GM12878 (cell line): ENCODE data around the gene SLC35F3. TPM values are rescaled to one million over a fixed set of nuclear protein-coding genes. Genes with fewer than 3 reads are reported as not detected.

Source experiments
- ATAC-seq: fragments of 200-7000 bp; cut with Tn5 transposase; 3 replicates; pipeline ENCODE4 v1.9.1; 2020; ENCODE audit warnings: mild to moderate bottlenecking, moderate library complexity
- BruUV-seq: library from RNA; stranded (reverse); fragments of 400-500 nt; replicated peaks from 2 replicates; lab custom pipeline; 2021; lab: Mats Ljungman, UMichigan
- CTCF ChIA-PET: fragments of 300-600 bp; sonication (Branson Sonifier 250); formaldehyde crosslinking; extraction: SDS; loops from one replicate; lab custom pipeline; 2021; ENCODE audit warnings: inconsistent platforms; lab: Yijun Ruan, JAX
- POLR2A ChIA-PET: fragments of 350-600 bp; formaldehyde crosslinking; extraction: SDS; loops from one replicate; lab custom pipeline; 2021; ENCODE audit warnings: inconsistent platforms; lab: Charles Lee
- RAD21 ChIA-PET: fragments of 300-600 bp; sonication (Branson Sonifier 250); formaldehyde crosslinking; loops from one replicate; lab custom pipeline; 2023; ENCODE audit warnings: antibody characterized with exemption; ENCODE audit not compliant: unreplicated experiment; lab: Charles Lee
- SMC1A ChIA-PET: fragments of 300-600 bp; sonication (Branson Sonifier 250); formaldehyde crosslinking; loops from one replicate; lab custom pipeline; 2023; ENCODE audit not compliant: unreplicated experiment, uncharacterized antibody; lab: Charles Lee
- DNase-seq: peaks from one replicate; pipeline ENCODE4 v3.0.0-alpha.2; 2011; ENCODE audit warnings: low read depth, low spot score
- FAIRE-seq: peaks from 3 replicates; lab custom pipeline; 2011; peaks lifted over from hg19 to GRCh38; lab: Jason Lieb, UNC
- H2AFZ ChIP-seq: 2 replicates; pipeline ENCODE4 v1.6.0; 2011; ENCODE audit warnings: low read depth, low read length, control low read depth; ENCODE audit not compliant: control insufficient read depth
- H3K27ac ChIP-seq: 2 replicates; pipeline ENCODE4 v1.5.1; 2011; ENCODE audit warnings: control low read depth; ENCODE audit not compliant: control insufficient read depth, insufficient read depth
- H3K27me3 ChIP-seq, 2 experiments: replicated peaks in 1 of 2; 2 replicates each; pipeline versions ENCODE4 v1.6.0 to v1.6.1; 2011; ENCODE audit warnings: low read length in 1 of 2; ENCODE audit not compliant: control insufficient read depth in 2 of 2, insufficient read depth in 2 of 2
- H3K36me3 ChIP-seq, 2 experiments: 2 replicates each; pipeline ENCODE4 v1.5.1; 2011; ENCODE audit warnings: low read length in 1 of 2; ENCODE audit not compliant: control insufficient read depth in 2 of 2, insufficient read depth in 2 of 2
- H3K4me1 ChIP-seq: 2 replicates; pipeline ENCODE4 v1.6.1; 2011; ENCODE audit warnings: mild to moderate bottlenecking, low read length, moderate library complexity, mixed read lengths; ENCODE audit not compliant: control insufficient read depth, insufficient read depth
- H3K4me2 ChIP-seq: 2 replicates; pipeline ENCODE4 v1.6.0; 2011; ENCODE audit warnings: control low read depth; ENCODE audit not compliant: control insufficient read depth, insufficient read depth
- H3K4me3 ChIP-seq: fragments of 200-600 bp; sonication (generic); 2 replicates; pipeline ENCODE4 v1.5.1; 2016
- H3K79me2 ChIP-seq: 2 replicates; pipeline ENCODE4 v1.6.0; 2011; ENCODE audit warnings: low read length; ENCODE audit not compliant: control insufficient read depth, insufficient read depth
- H3K9ac ChIP-seq: 2 replicates; pipeline ENCODE4 v1.8.0; 2011; ENCODE audit warnings: low read length, control low read depth, mixed read lengths; ENCODE audit not compliant: control insufficient read depth, insufficient read depth
- H3K9me3 ChIP-seq: replicated peaks from 3 replicates; pipeline ENCODE4 v1.5.1; 2011; ENCODE audit warnings: mild to moderate bottlenecking, low read length; ENCODE audit not compliant: control insufficient read depth, insufficient read depth
- H4K20me1 ChIP-seq: 2 replicates; pipeline ENCODE4 v1.6.0; 2011; ENCODE audit not compliant: control insufficient read depth, insufficient read depth
- CEBPZ ChIP-seq: fragments of 150-350 bp; IDR thresholded peaks from 2 replicates; pipeline ENCODE4 v1.6.1; 2016; ENCODE audit warnings: low read depth, low read length
- CTCF ChIP-seq, 3 experiments: IDR thresholded peaks in 2 of 3; conservative IDR thresholded peaks in 1 of 3; 2 replicates each; pipeline ENCODE4 v1.5.1; 2011; ENCODE audit warnings: low read depth in 3 of 3, low read length in 3 of 3, mild to moderate bottlenecking in 3 of 3, control low read depth in 2 of 3, moderate library complexity in 2 of 3, inconsistent platforms in 1 of 3, mixed read lengths in 1 of 3; ENCODE audit not compliant: control insufficient read depth in 2 of 3, insufficient read depth in 1 of 3; ENCODE audit errors: extremely low read depth in 1 of 3
- E2F4 ChIP-seq: IDR thresholded peaks from 2 replicates; pipeline ENCODE4 v1.6.1; 2012; ENCODE audit warnings: low read depth, low read length, improper control_type of control experiment
- FOXK2 ChIP-seq: fragments of 450-650 bp; IDR thresholded peaks from 2 replicates; pipeline ENCODE4 v1.6.1; 2017; ENCODE audit warnings: mild to moderate bottlenecking, moderate library complexity
- HDAC2 ChIP-seq: fragments of 200-600 bp; sonication (generic); IDR thresholded peaks from 2 replicates; pipeline ENCODE4 v1.6.1; 2017
- MLLT1 ChIP-seq: fragments of 450-650 bp; IDR thresholded peaks from 2 replicates; pipeline ENCODE4 v1.6.1; 2016; ENCODE audit warnings: mild to moderate bottlenecking
- NBN ChIP-seq: fragments of 450-650 bp; IDR thresholded peaks from 2 replicates; pipeline ENCODE4 v1.6.1; 2016
- SIN3A ChIP-seq: IDR thresholded peaks from 2 replicates; pipeline ENCODE4 v1.6.1; 2012; ENCODE audit warnings: low read depth, low read length, improper control_type of control experiment
- WGBS: methylation state at CpG from one replicate; pipeline ENCODE4 v1.1.6; 2016; ENCODE audit warnings: low lambda C conversion rate; ENCODE audit not compliant: insufficient replicate concordance, insufficient coverage; ENCODE audit errors: missing lambda C conversion rate; 5-methylcytosine and 5-hydroxymethylcytosine counted together
- in situ Hi-C: fragments of 300-500 bp; cut with MboI; formaldehyde crosslinking; loops from 9 replicates; pipeline ENCODE4 v1.14.3; 2018; ENCODE audit warnings: mixed read lengths
- intact Hi-C: fragments of 100-400 bp; cut with micrococcal nuclease; formaldehyde crosslinking; loops from one replicate; pipeline ENCODE4 v1.14.2; 2022; ENCODE audit not compliant: unreplicated experiment
- polyA plus RNA-seq, 11 experiments: library from polyadenylated mRNA; depleted of rRNA in 4 of 11; unstranded in 6 of 11; stranded (reverse) in 5 of 11; fragments of >200 nt; fragmentation: Nextera tagmentation in 4 of 11; fragmentation: Illumina TruSeq in 1 of 11; extraction: Ambion mirVana in 4 of 11; extraction: Trizol in 1 of 11; gene quantifications; 1 replicate in 1 of 11; 2 replicates in 10 of 11; pipeline versions ENCODE4 v1.2.1 to v1.2.3, GENCODE V29; 2011 to 2016; ENCODE audit warnings: inconsistent platforms in 2 of 11, missing spikeins in 2 of 11, low read depth in 1 of 11
- total RNA-seq, 4 experiments: library from RNA; depleted of rRNA in 3 of 4; stranded (reverse); fragments of >200 nt in 3 of 4; fragmentation: Illumina TruSeq in 1 of 4; extraction: Trizol in 1 of 4; gene quantifications; 2 replicates each; pipeline versions ENCODE4 v1.2.1 to v1.2.3, GENCODE V29; 2013 to 2021

SLC35F3 gene
- total and polyA plus RNA-seq, 10 of the 15 experiments (the other 5 are each of a cell fraction or from before 2014, with no cell fraction given), result 1.0 to 8.6 (median 5.7) TPM

- peak; percentile 71 to 78 (median 76) for TF ChIP-seq CTCF (IDR thresholded peaks at IDR 0.05 in 2 of 3, conservative IDR thresholded peaks at IDR 0.05 in 1 of 3; ENCODE audit: control insufficient read depth in 2 of 3, extremely low read depth in 1 of 3, insufficient read depth in 1 of 3, low read depth in 3 of 3, low read length in 3 of 3)
Observed at GRCh38 chr1:234065794-234066447, 161.4 kb downstream of the SLC35F3 start (continued).

GRCh38 chr1:234067581-234068337 is 163.3 kb downstream of the SLC35F3 start:
- Histone ChIP-seq H3K9me3 (no peaks in the 10 kb centered on the region), H3K79me2 (no peaks in the 10 kb centered on the region), H3K36me3 (no peaks in the 10 kb centered on the region), H3K4me2 (no peak overlapping the region), H3K27ac (no peak overlapping the region), H3K27me3 (no peaks in the 10 kb centered on the region), H3K4me3 (no peak overlapping the region), H4K20me1 (no peaks in the 10 kb centered on the region), H3K4me1 (no peaks in the 10 kb centered on the region), H2AFZ (no peak overlapping the region), H3K9ac (no peak overlapping the region)
- in situ Hi-C loops, result loop anchor here (5.0 kb wide), 1 partner anchor 675 kb away; no protein-coding TSS in a partner anchor
- 26% methylated on average over 8 of the region's 8 CpGs for WGBS
- ATAC-seq (no peak), FAIRE-seq (no peak), DNase-seq (no peak)
- intact Hi-C loops, result loop anchor here (2.0 to 5.0 kb wide), 3 partner anchors 275 to 765 kb away; no protein-coding TSS in a partner anchor
- ChIA-PET CTCF (interaction anchor here (0.8 to 6.7 kb wide), 12 partner anchors 20 to 764 kb away, joined by 3 to 112 read pairs (median 6); no protein-coding TSS in a partner anchor), POLR2A (no interaction called here), RAD21 (interaction anchor here (0.8 to 6.2 kb wide), 4 partner anchors 591 to 678 kb away, joined by 3 to 69 read pairs (median 3); no protein-coding TSS in a partner anchor), SMC1A (interaction anchor here (0.9 to 3.1 kb wide), 6 partner anchors 21 to 705 kb away, joined by 3 to 52 read pairs (median 4); no protein-coding TSS in a partner anchor)
- BruUV-seq, result no TSS peak
- TF ChIP-seq MLLT1, result no peak
- TF ChIP-seq CEBPZ, result no peak
- TF ChIP-seq SIN3A, result no peak
- TF ChIP-seq HDAC2, result no peak
- TF ChIP-seq FOXK2, result no peak
- no peak for TF ChIP-seq NBN
- TF ChIP-seq E2F4, result no peak
